Activated CD4-positive, alpha-beta T cell treated with anti-CD3 and anti-CD28 coated beads for 48 hours (primary cell): ENCODE data around the gene TAC4.

Source experiments
- DNase-seq: peaks from one replicate; pipeline ENCODE4 v3.0.0-alpha.2; 2020

The TAC4 gene

GRCh38 chr17:49798182-49798581, 49.7 kb downstream of the TAC4 start:
- DNase-seq, result peak; percentile 12

GRCh38 chr17:49795372-49795771, 52.5 kb downstream of the TAC4 start:
- DNase-seq, result no peak

- no peak for DNase-seq
These were observed 54.6 kb downstream of the TAC4 start for GRCh38 chr17:49793309-49793708.

GRCh38 chr17:49789243-49789578, 58.7 kb downstream of the TAC4 start:
- no peak for DNase-seq

- DNase-seq, result peak; percentile 99
These were observed 59.2 kb downstream of the TAC4 start, which contains the start of gene KAT7 for GRCh38 chr17:49788478-49789242. Gene KAT7 (plus strand): TSS chr17:49788681. CDS start chr17:49788835, 154 bp downstream.
